Thyroid gland (tissue), 4 donors: Measurements from ENCODE around the gene GRM8.
"Not testable (repeated sequence)": the region's sequence is repeated elsewhere in the genome, so short reads cannot be mapped to it uniquely, and the experiment has no call there.

Source experiments
- CTCF ChIP-seq, 6 experiments: fragments of 200-600 bp in 3 of 6; fragments of 450-650 bp in 3 of 6; sonication (generic) in 3 of 6; IDR thresholded peaks; one replicate each; pipeline ENCODE4 v1.5.1; 2016 to 2019; ENCODE audit warnings: antibody characterized with exemption in 6 of 6, mild to moderate bottlenecking in 2 of 6, inconsistent platforms in 1 of 6, moderate library complexity in 1 of 6
- POLR2A ChIP-seq, 2 donors: fragments of 450-650 bp; IDR thresholded peaks; one replicate each; pipeline ENCODE4 v1.6.1; 2017; ENCODE audit warnings: antibody characterized with exemption in 2 of 2, mild to moderate bottlenecking in 2 of 2, moderate library complexity in 1 of 2

DNA sequence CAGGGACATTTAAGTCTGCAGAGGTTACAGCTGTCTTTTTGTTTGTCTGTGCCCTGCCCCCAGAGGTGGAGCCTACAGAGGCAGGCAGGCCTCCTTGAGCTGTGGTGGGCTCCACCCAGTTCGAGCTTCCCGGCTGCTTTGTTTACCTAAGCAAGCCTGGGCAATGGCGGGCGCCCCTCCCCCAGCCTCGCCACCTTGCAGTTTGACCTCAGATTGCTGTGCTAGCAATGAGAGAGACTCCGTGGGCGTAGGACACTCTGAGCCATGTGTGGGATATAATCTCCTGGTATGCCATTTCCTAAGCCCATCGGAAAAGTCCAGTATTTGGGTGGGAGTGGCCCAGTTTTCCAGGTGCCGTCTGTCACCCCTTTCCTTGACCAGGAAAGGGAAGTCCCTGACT is 421.5 kb downstream of the GRM8 start:
- not testable (repeated sequence) for TF ChIP-seq CTCF, POLR2A (IDR thresholded peaks at IDR 0.05)
